Psoas muscle (tissue), 8 donors: ENCODE results near the gene C2CD2. TPM values are rescaled to one million over a fixed set of nuclear protein-coding genes. Genes with fewer than 3 reads are reported as not detected.

Source experiments
- ATAC-seq, 4 donors: fragments of 200-7000 bp; cut with Tn5 transposase; one replicate each; pipeline ENCODE4 v1.9.1; 2020; ENCODE audit warnings: moderate library complexity in 3 of 4, mild to moderate bottlenecking in 2 of 4
- DNase-seq, 2 donors: peaks; one replicate each; pipeline ENCODE4 v3.0.0-alpha.2; 2020
- H3K27ac ChIP-seq: fragments of 200-600 bp; one replicate; pipeline ENCODE4 v1.8.0; 2022
- H3K27me3 ChIP-seq, 3 donors: fragments of 200-600 bp in 1 of 3; one replicate each; pipeline versions ENCODE4 v1.6.1 to v1.8.0; 2013 to 2022; ENCODE audit warnings: low read length in 2 of 3, mild to moderate bottlenecking in 2 of 3, moderate library complexity in 1 of 3; ENCODE audit not compliant: insufficient read depth in 3 of 3
- H3K36me3 ChIP-seq, 2 donors: fragments of 200-600 bp in 1 of 2; one replicate each; pipeline versions ENCODE4 v1.6.1 to v1.8.0; 2013 to 2022; ENCODE audit warnings: low read depth in 1 of 2, mild to moderate bottlenecking in 1 of 2, moderate library complexity in 1 of 2; ENCODE audit not compliant: insufficient read depth in 1 of 2
- H3K4me1 ChIP-seq: fragments of 200-600 bp; one replicate; pipeline ENCODE4 v1.8.0; 2022
- H3K4me3 ChIP-seq: fragments of 200-600 bp; one replicate; pipeline ENCODE4 v1.8.0; 2022; ENCODE audit warnings: mild to moderate bottlenecking
- H3K9me3 ChIP-seq: fragments of 200-600 bp; one replicate; pipeline ENCODE4 v1.8.0; 2022
- WGBS, 3 donors: extraction: QIAGEN DNeasy Blood & Tissue Kit; methylation state at CpG; one replicate each; pipeline versions ENCODE4 v1.1.6 to v1.1.7; 2013; 5-methylcytosine and 5-hydroxymethylcytosine counted together
- intact Hi-C, 2 donors: fragments of 100-400 bp; cut with DNase I; formaldehyde crosslinking; loops; one replicate each; pipeline versions ENCODE4 v1.11.0 to v1.14.2; 2022
- polyA plus RNA-seq, 3 donors: library from polyadenylated mRNA; stranded (reverse); fragments of 200-250 nt; gene quantifications; one replicate each; pipeline ENCODE4 v1.2.3, GENCODE V29; 2013
- total RNA-seq, 4 donors: library from RNA; stranded (reverse); fragmentation: NEBNext Ultra II Directional in 2 of 4; extraction: Animal tissue kit (Norgen Biotek cat#: 25700) in 2 of 4; gene quantifications; one replicate each; pipeline versions ENCODE4 v1.2.1 to v1.2.4, GENCODE V29; 2021 to 2023
- TF ChIP-seq, protein P1 (sequence below): fragments of 200-600 bp; IDR thresholded peaks from one replicate; pipeline ENCODE4 v1.8.0; 2022; ENCODE audit warnings: antibody characterized with exemption
- donor health status: healthy with polysubstance abuse.
- donor health status: DM: no; HTN: no; CAD: no; lungs with moderate emphysema.
- donor health status: Bipolar disorder and iron deficiency.
- donor health status: healthy.
- donor health status: DM: yes; HTN: yes; CAD: no.
- donor health status: DM: no; HTN: no; CAD: no.
- donor health status: DM: no; HTN: no; CAD: no.
- donor health status: DM: yes; HTN: yes; CAD: no.

The C2CD2 gene
- total and polyA plus RNA-seq, 7 donors = 1.6 to 6.6 (median 3.2) TPM

- TF ChIP-seq, protein P1, sequence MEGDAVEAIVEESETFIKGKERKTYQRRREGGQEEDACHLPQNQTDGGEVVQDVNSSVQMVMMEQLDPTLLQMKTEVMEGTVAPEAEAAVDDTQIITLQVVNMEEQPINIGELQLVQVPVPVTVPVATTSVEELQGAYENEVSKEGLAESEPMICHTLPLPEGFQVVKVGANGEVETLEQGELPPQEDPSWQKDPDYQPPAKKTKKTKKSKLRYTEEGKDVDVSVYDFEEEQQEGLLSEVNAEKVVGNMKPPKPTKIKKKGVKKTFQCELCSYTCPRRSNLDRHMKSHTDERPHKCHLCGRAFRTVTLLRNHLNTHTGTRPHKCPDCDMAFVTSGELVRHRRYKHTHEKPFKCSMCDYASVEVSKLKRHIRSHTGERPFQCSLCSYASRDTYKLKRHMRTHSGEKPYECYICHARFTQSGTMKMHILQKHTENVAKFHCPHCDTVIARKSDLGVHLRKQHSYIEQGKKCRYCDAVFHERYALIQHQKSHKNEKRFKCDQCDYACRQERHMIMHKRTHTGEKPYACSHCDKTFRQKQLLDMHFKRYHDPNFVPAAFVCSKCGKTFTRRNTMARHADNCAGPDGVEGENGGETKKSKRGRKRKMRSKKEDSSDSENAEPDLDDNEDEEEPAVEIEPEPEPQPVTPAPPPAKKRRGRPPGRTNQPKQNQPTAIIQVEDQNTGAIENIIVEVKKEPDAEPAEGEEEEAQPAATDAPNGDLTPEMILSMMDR = no peak
- intact Hi-C loops = no loop called here
- ATAC-seq = no peak
Observed at GRCh38 chr21:41883582-41883981, 70.2 kb downstream of the C2CD2 start.

GRCh38 chr21:41881051-41881450 is 72.8 kb downstream of the C2CD2 start:
- DNase-seq (no peak), ATAC-seq (no peak)
- TF ChIP-seq, protein P1 = no peak
- 93 to 95% (median 94%) methylated on average over 6 of the region's 6 CpGs for WGBS, 3 donors
- Histone ChIP-seq H3K4me3 (no peak overlapping the region), H3K27me3 (no peaks in the 10 kb centered on the region), H3K27ac (no peak overlapping the region), H3K9me3 (no peaks in the 10 kb centered on the region), H3K4me1 (peaks cover 6% of the 10 kb centered on the region), H3K36me3 (no peaks in the 10 kb centered on the region)
- intact Hi-C loops = no loop called here

More at GRCh38 chr21:41883582-41883981, 70.2 kb downstream of the C2CD2 start:
- Histone ChIP-seq H3K4me1 (no peaks in the 10 kb centered on the region), H3K27me3 (no peaks in the 10 kb centered on the region), H3K4me3 (no peak overlapping the region), H3K9me3 (no peaks in the 10 kb centered on the region), H3K27ac (no peak overlapping the region), H3K36me3 (no peaks in the 10 kb centered on the region)
- 90 to 93% (median 92%) methylated on average over 5 of the region's 5 CpGs for WGBS, 3 donors
- no peak for DNase-seq

DNA sequence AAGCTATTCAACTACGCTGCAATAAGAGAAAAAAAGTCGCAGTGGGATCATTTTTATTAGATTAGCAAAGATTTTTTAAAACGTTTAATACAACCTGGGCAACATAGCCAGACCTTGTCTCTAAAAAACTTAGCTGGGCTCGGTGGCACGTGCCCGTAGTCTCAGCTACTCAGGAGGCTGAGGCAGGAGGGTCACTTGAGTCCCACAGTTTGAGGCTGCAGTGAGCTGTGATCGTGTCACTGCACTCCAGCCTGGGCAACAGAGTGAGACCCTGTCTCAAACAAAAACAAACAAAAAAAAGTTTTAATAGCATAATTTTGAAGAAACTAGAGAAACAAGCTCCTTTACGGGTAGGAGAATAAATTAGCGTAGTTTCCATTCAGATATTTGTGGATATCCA is 73.7 kb downstream of the C2CD2 start:
- peaks cover 6% of the 10 kb centered on the region for H3K4me1 ChIP-seq
- no peaks in the 10 kb centered on the region for H3K27me3 ChIP-seq
- H3K27ac ChIP-seq = peak overlapping the region; percentile 93
- H3K4me3 ChIP-seq = peak overlapping the region; percentile 85
- ATAC-seq = no peak
- 86 to 87% (median 87%) methylated on average over 9 of the region's 9 CpGs for WGBS, 3 donors
- H3K36me3 ChIP-seq = no peaks in the 10 kb centered on the region
- DNase-seq = no peak
- TF ChIP-seq, protein P1 = no peak
- intact Hi-C loops = no loop called here
- H3K9me3 ChIP-seq = no peaks in the 10 kb centered on the region

DNA sequence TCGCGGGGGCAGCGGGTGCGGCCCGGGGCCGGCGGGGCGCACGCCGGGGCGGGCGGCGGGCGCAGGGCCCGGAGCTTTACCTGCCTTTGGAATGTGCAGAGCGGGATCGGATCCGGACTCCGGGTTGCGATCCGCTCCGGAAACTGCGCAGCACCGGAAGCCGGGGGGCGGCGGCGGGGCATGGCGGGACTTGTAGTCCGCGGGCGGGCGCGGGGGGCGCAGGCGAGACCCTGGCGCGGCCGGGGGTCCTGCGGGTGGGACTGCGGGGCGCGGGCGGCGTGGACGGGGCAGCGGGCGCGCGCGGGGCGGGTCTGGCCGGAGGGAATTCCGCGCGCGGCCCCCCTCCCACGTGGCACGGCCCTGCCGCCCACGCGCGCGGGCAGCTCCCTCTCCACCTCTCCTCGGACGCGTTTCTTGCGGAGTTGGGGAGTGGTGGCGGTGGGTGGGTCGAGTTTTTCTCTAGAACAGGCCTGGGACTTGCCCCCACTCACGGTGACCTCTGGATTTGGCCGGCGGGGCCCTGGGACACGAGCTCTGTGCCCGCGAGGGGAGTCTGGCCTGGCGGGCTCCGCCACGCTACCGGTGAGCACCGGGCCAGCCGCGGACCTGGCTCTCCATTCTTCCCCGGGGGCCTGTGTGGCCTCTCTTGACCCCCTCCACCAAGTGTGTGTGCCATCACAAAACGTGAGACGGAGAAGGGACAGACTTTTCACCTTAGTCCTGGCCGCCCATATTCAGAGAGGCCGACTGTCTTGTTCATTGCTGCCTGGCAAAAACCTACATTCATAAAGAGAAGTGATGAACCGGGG is 74.4 kb downstream of the C2CD2 start, which contains the start of gene PRDM15:
PRDM15 (minus strand) TSS at position 155 of the 809 bp plus-strand sequence. CDS start 18,981 bp downstream, outside the sequence.
- peak within 1 kb of the TSS; percentile 93 for H3K27ac ChIP-seq
- WGBS, 3 donors = 1 to 2% (median 1%) methylated on average over 64 to 89 of the region's 89 CpGs
- H3K4me3 ChIP-seq = peak within 1 kb of the TSS; percentile 85
- TF ChIP-seq, protein P1 = no peak
- intact Hi-C loops = loop anchor here in 1 of 2 donors (2.0 to 5.0 kb wide), 2 partner anchors 131 to 233 kb away; partner anchors contain the start of gene ZBTB21
- H3K4me1 ChIP-seq = peaks cover 6% of the 10 kb centered on the region
- no peaks in the 10 kb centered on the region for H3K9me3 ChIP-seq
- no peaks in the 10 kb centered on the region for H3K27me3 ChIP-seq
- DNase-seq (peak; percentile 90 to 91), ATAC-seq (peak; percentile 63 to 77 (median 76))
- no peaks in the 10 kb centered on the region for H3K36me3 ChIP-seq
